IPS-18a (cell line): ENCODE measurements around the gene CDC42BPA.

Experiments used
- H3K27ac ChIP-seq: one replicate; pipeline ENCODE4 v1.5.1; 2013; ENCODE audit warnings: low read length
- H3K27me3 ChIP-seq: one replicate; pipeline ENCODE4 v1.6.1; 2013; ENCODE audit warnings: mild to moderate bottlenecking, low read length; ENCODE audit not compliant: control insufficient read depth, insufficient read depth
- H3K36me3 ChIP-seq: one replicate; pipeline ENCODE4 v1.6.1; 2013; ENCODE audit warnings: low read depth, low read length; ENCODE audit not compliant: control insufficient read depth
- H3K4me1 ChIP-seq: one replicate; pipeline ENCODE4 v1.6.1; 2013; ENCODE audit warnings: low read depth, low read length; ENCODE audit not compliant: control insufficient read depth
- H3K4me3 ChIP-seq: one replicate; pipeline ENCODE4 v1.5.1; 2013; ENCODE audit warnings: low read length
- H3K9ac ChIP-seq: one replicate; pipeline ENCODE4 v1.6.1; 2013; ENCODE audit warnings: mild to moderate bottlenecking, low read length, moderate library complexity
- H3K9me3 ChIP-seq: one replicate; pipeline ENCODE4 v1.6.1; 2013; ENCODE audit warnings: low read depth, low read length; ENCODE audit not compliant: control insufficient read depth

Gene CDC42BPA

GRCh38 chr1:227328405-227329019 lies 10.2 kb upstream of the CDC42BPA start:
- H3K36me3 ChIP-seq: no peaks in the 10 kb centered on the region
- H3K4me3 ChIP-seq: no peak overlapping the region

GRCh38 chr1:227325156-227325555 lies 6.9 kb upstream of the CDC42BPA start:
- no peak overlapping the region for H3K9ac ChIP-seq
- no peaks in the 10 kb centered on the region for H3K36me3 ChIP-seq
- H3K27ac ChIP-seq: no peak overlapping the region
- H3K4me3 ChIP-seq: no peak overlapping the region
- no peaks in the 10 kb centered on the region for H3K27me3 ChIP-seq
- no peaks in the 10 kb centered on the region for H3K9me3 ChIP-seq
- peaks cover 5% of the 10 kb centered on the region for H3K4me1 ChIP-seq

More at GRCh38 chr1:227328405-227329019, 10.2 kb upstream of the CDC42BPA start:
- no peaks in the 10 kb centered on the region for H3K4me1 ChIP-seq
- no peaks in the 10 kb centered on the region for H3K27me3 ChIP-seq
- H3K9me3 ChIP-seq: peaks cover 7% of the 10 kb centered on the region
- H3K27ac ChIP-seq: no peak overlapping the region
- no peak overlapping the region for H3K9ac ChIP-seq

GRCh38 chr1:227323967-227324268 lies 5.6 kb upstream of the CDC42BPA start:
- Histone ChIP-seq H3K27me3 (no peaks in the 10 kb centered on the region), H3K9me3 (no peaks in the 10 kb centered on the region), H3K27ac (no peak overlapping the region), H3K36me3 (no peaks in the 10 kb centered on the region), H3K9ac (no peak overlapping the region), H3K4me1 (peaks cover 14% of the 10 kb centered on the region), H3K4me3 (no peak overlapping the region)

- Histone ChIP-seq H3K36me3 (no peaks in the 10 kb centered on the region), H3K9me3 (no peaks in the 10 kb centered on the region), H3K27ac (no peak overlapping the region), H3K4me1 (peaks cover 14% of the 10 kb centered on the region), H3K27me3 (no peaks in the 10 kb centered on the region), H3K4me3 (no peak overlapping the region), H3K9ac (no peak overlapping the region)
Measured at GRCh38 chr1:227323171-227323966, 5.1 kb upstream of the CDC42BPA start.

- H3K27me3 ChIP-seq: no peaks in the 10 kb centered on the region
- no peak overlapping the region for H3K4me3 ChIP-seq
- no peaks in the 10 kb centered on the region for H3K36me3 ChIP-seq
- H3K9me3 ChIP-seq: no peaks in the 10 kb centered on the region
- H3K4me1 ChIP-seq: peaks cover 14% of the 10 kb centered on the region
- H3K9ac ChIP-seq: no peak overlapping the region
- no peak overlapping the region for H3K27ac ChIP-seq
Measured at GRCh38 chr1:227322376-227322775, 4.1 kb upstream of the CDC42BPA start.

GRCh38 chr1:227321035-227321434 lies 2.7 kb upstream of the CDC42BPA start:
- Histone ChIP-seq H3K27me3 (no peaks in the 10 kb centered on the region), H3K27ac (no peak overlapping the region), H3K9ac (no peak overlapping the region), H3K36me3 (no peaks in the 10 kb centered on the region), H3K4me3 (no peak overlapping the region), H3K9me3 (no peaks in the 10 kb centered on the region), H3K4me1 (peaks cover 14% of the 10 kb centered on the region)

- no peak overlapping the region for H3K27ac ChIP-seq
- no peak overlapping the region for H3K4me3 ChIP-seq
- no peak overlapping the region for H3K9ac ChIP-seq
- no peaks in the 10 kb centered on the region for H3K27me3 ChIP-seq
- H3K36me3 ChIP-seq: no peaks in the 10 kb centered on the region
- H3K4me1 ChIP-seq: peaks cover 14% of the 10 kb centered on the region
- no peaks in the 10 kb centered on the region for H3K9me3 ChIP-seq
Measured at GRCh38 chr1:227320476-227320875, 2.2 kb upstream of the CDC42BPA start.

GRCh38 chr1:227318853-227319607 lies 738 bp upstream of the CDC42BPA start:
- peak overlapping the region; percentile 74 for H3K4me3 ChIP-seq
- H3K27ac ChIP-seq: peak overlapping the region; percentile 68
- H3K27me3 ChIP-seq: no peaks in the 10 kb centered on the region
- no peaks in the 10 kb centered on the region for H3K9me3 ChIP-seq
- peaks cover 14% of the 10 kb centered on the region for H3K4me1 ChIP-seq
- H3K36me3 ChIP-seq: no peaks in the 10 kb centered on the region
- peak overlapping the region; percentile 92 for H3K9ac ChIP-seq

GRCh38 chr1:227317523-227318015 lies 723 bp downstream of the CDC42BPA start:
- Histone ChIP-seq H3K4me1 (peaks cover 14% of the 10 kb centered on the region), H3K36me3 (no peaks in the 10 kb centered on the region), H3K4me3 (peak overlapping the region; percentile 74), H3K9ac (peak overlapping the region; percentile 92), H3K27me3 (no peaks in the 10 kb centered on the region), H3K9me3 (no peaks in the 10 kb centered on the region), H3K27ac (peak overlapping the region; percentile 35)

GRCh38 chr1:227317011-227317451 lies 1.3 kb downstream of the CDC42BPA start:
- no peaks in the 10 kb centered on the region for H3K36me3 ChIP-seq
- no peaks in the 10 kb centered on the region for H3K9me3 ChIP-seq
- no peaks in the 10 kb centered on the region for H3K27me3 ChIP-seq
- peak overlapping the region; percentile 74 for H3K4me3 ChIP-seq
- H3K9ac ChIP-seq: peak overlapping the region; percentile 92
- no peak overlapping the region for H3K27ac ChIP-seq
- peaks cover 14% of the 10 kb centered on the region for H3K4me1 ChIP-seq

GRCh38 chr1:227316456-227316855 lies 1.8 kb downstream of the CDC42BPA start:
- peaks cover 14% of the 10 kb centered on the region for H3K4me1 ChIP-seq
- H3K9ac ChIP-seq: peak overlapping the region; percentile 92
- no peaks in the 10 kb centered on the region for H3K9me3 ChIP-seq
- H3K27me3 ChIP-seq: no peaks in the 10 kb centered on the region
- peak overlapping the region; percentile 74 for H3K4me3 ChIP-seq
- H3K36me3 ChIP-seq: no peaks in the 10 kb centered on the region
- no peak overlapping the region for H3K27ac ChIP-seq
